HepG2 (cell line): ENCODE data around the gene C1QB.

Source experiments
- DRAP1 ChIP-seq: IDR thresholded peaks from 2 replicates; pipeline ENCODE4 v1.6.1; 2016; ENCODE audit warnings: missing genetic modification reagents, missing compliant biosample characterization
- MXI1 ChIP-seq: IDR thresholded peaks from 3 replicates; pipeline ENCODE4 v1.6.1; 2012; ENCODE audit warnings: low read depth, low read length, inconsistent platforms, borderline replicate concordance
- PAXIP1 ChIP-seq: sonication (generic); formaldehyde crosslinking; conservative IDR thresholded peaks from 2 replicates; pipeline ENCODE4 v1.4.0; 2020; ENCODE audit warnings: mild to moderate bottlenecking, missing genetic modification reagents, moderate library complexity
- PREB ChIP-seq: sonication (generic); formaldehyde crosslinking; IDR thresholded peaks from 2 replicates; pipeline ENCODE4 v1.4.0; 2020; ENCODE audit warnings: missing genetic modification reagents

GRCh38 chr1:22694172-22694571 is 41.1 kb downstream of the C1QB start:
- TF ChIP-seq PREB (CRISPR knock-in tag) (no peak), PAXIP1 (CRISPR knock-in tag) (no peak), DRAP1 (CRISPR knock-in tag) (no peak), MXI1 (no peak)
